Naive thymus-derived CD8-positive, alpha-beta T cell (primary cell): ENCODE data around the gene ST6GAL1. TPM values are rescaled to one million over a fixed set of nuclear protein-coding genes. Genes with fewer than 3 reads are reported as not detected.

Experiments
- ATAC-seq, 2 donors: fragments of 150-1000 bp; cut with Tn5 transposase in 1 of 2; sonication (Bioruptor Pico), chemical (Tn5 transposase) in 1 of 2; 1 replicate in 1 of 2; 2 replicates in 1 of 2; pipeline ENCODE4 v1.10.0; 2021; ENCODE audit warnings: mild to moderate bottlenecking in 2 of 2, moderate library complexity in 2 of 2
- POLR2A ChIA-PET: fragments of 350-600 bp; sonication (Branson Sonifier 250); formaldehyde crosslinking; loops from one replicate; lab custom pipeline; 2021; ENCODE audit warnings: antibody characterized with exemption; lab: Charles Lee
- DNase-seq, 10 donors: peaks; one replicate each; pipeline versions ENCODE4 v3.0.0 to v3.0.0-alpha.2; 2020 to 2022
- H3K27ac Mint-ChIP-seq, 10 donors: one replicate each; pipeline ENCODE4 v1.8.0; 2020 to 2022; ENCODE audit warnings: mild to moderate bottlenecking in 10 of 10, mixed read lengths in 10 of 10, moderate library complexity in 4 of 10, inconsistent platforms in 1 of 10
- H3K27me3 Mint-ChIP-seq, 5 donors: one replicate each; pipeline ENCODE4 v1.8.0; 2021 to 2022; ENCODE audit warnings: mixed read lengths in 5 of 5
- H3K36me3 Mint-ChIP-seq, 3 donors: one replicate each; pipeline ENCODE4 v1.8.0; 2020 to 2022; ENCODE audit warnings: mixed read lengths in 3 of 3, mild to moderate bottlenecking in 2 of 3, inconsistent platforms in 1 of 3
- H3K4me1 Mint-ChIP-seq, 4 donors: one replicate each; pipeline ENCODE4 v1.8.0; 2021 to 2022; ENCODE audit warnings: mixed read lengths in 4 of 4
- H3K4me3 Mint-ChIP-seq, 10 donors: one replicate each; pipeline ENCODE4 v1.8.0; 2020 to 2022; ENCODE audit warnings: mild to moderate bottlenecking in 10 of 10, mixed read lengths in 10 of 10, moderate library complexity in 6 of 10, inconsistent platforms in 1 of 10
- H3K9me3 Mint-ChIP-seq, 9 donors: one replicate each; pipeline ENCODE4 v1.8.0; 2020 to 2022; ENCODE audit warnings: mixed read lengths in 9 of 9, mild to moderate bottlenecking in 3 of 9, inconsistent platforms in 1 of 9, moderate library complexity in 1 of 9
- polyA plus RNA-seq, 3 donors: library from polyadenylated mRNA; unstranded; fragments of 300-500 nt; fragmentation: Illumina TruSeq; gene quantifications; one replicate each; pipeline ENCODE4 v1.2.3, GENCODE V29; 2021
- total RNA-seq, 8 experiments: library from RNA in 2 of 8; stranded (reverse) in 2 of 8; gene quantifications; one replicate each; pipeline ENCODE4 v1.2.3 and lab custom pipeline; 2021 to 2026

Gene ST6GAL1
- total and polyA plus RNA-seq, 5 experiments from 2014 or later = 139 to 250 (median 223) TPM

- Mint-ChIP-seq H3K4me1 (peaks cover 44 to 86% (median 77%) of the 10 kb centered on the region in 4 donors), H3K4me3 (peak overlapping the region in 6 of 10 donors; percentile 13 to 87 (median 50)), H3K27me3 (no peaks in the 10 kb centered on the region), H3K36me3 (peaks cover 5 to 93% (median 28%) of the 10 kb centered on the region in 3 donors), H3K9me3 (peaks cover 0 to 3% (median 0%) of the 10 kb centered on the region in 9 donors), H3K27ac (peak overlapping the region in 9 of 10 donors; percentile 50 to 95 (median 82))
- DNase-seq (no peak), ATAC-seq (no peak)
- POLR2A ChIA-PET = interaction anchor here (0.8 kb wide), 1 partner anchor 23 kb away, joined by 3 read pairs; no protein-coding TSS in a partner anchor
Measured at GRCh38 chr3:187062526-187063177, 132.3 kb downstream of the ST6GAL1 start.

DNA sequence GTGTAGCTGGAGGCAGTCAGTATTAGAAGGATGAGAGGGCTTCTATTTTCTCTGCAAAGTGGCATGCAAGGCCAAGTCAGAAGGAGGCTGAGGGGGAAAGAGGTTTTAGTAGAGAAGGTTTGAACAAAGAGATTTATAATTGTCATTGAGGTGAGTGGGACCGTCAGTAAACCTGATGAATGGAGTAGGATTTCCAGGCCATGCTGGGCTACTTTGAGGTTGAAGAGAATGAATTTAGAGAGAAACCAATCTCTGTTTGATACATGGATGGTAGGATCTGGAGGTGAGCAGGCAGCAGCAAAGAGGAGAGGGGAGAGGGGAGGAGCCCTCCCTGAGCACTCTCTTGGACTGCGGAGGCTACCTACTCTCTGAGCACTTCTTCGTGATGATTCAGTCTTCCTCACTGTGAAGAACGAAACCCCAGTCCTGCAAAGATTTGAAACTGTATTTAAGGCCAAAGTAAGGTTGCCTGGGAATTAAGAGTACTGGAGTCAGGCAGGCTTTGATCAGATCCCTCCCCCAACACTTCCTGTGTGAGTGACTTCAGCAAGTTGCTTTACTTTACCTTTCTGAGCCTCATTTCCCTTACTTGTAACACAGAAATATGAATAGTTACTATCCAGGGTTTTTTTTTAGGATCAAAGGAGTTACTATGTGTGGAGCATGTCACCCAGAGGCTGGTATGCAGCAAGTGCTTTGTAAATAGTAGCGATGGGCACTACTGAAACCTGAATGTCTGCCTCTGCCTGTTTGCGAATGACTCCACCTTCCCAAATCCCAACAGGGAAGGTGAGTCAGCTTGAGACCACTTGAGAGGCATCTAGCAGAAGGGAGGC, 133.2 kb downstream of the ST6GAL1 start:
- Mint-ChIP-seq H3K4me3 (peak overlapping the region in 9 of 10 donors; percentile 13 to 87 (median 44)), H3K4me1 (peaks cover 44 to 89% (median 78%) of the 10 kb centered on the region in 4 donors), H3K27me3 (no peaks in the 10 kb centered on the region), H3K36me3 (peaks cover 5 to 92% (median 24%) of the 10 kb centered on the region in 3 donors), H3K27ac (peak overlapping the region; percentile 50 to 95 (median 84)), H3K9me3 (peaks cover 0 to 2% (median 0%) of the 10 kb centered on the region in 9 donors)
- DNase-seq (peak in 4 of 10 donors; percentile 9 to 34 (median 22)), ATAC-seq (peak; percentile 52 to 56)
- POLR2A ChIA-PET = interaction anchor here (0.8 kb wide), 1 partner anchor 24 kb away, joined by 3 read pairs; no protein-coding TSS in a partner anchor

GRCh38 chr3:187064210-187065115, 134.1 kb downstream of the ST6GAL1 start:
- H3K36me3 Mint-ChIP-seq = peaks cover under 1 to 92% (median 23%) of the 10 kb centered on the region in 3 donors
- peaks cover 39 to 89% (median 76%) of the 10 kb centered on the region in 4 donors for H3K4me1 Mint-ChIP-seq
- peak overlapping the region in 7 of 10 donors; percentile 11 to 55 (median 43) for H3K4me3 Mint-ChIP-seq
- POLR2A ChIA-PET = interaction anchor here (0.6 to 1.3 kb wide), 4 partner anchors 37 to 155 kb away, joined by 3 to 5 read pairs (median 3); no protein-coding TSS in a partner anchor
- peak overlapping the region; percentile 76 to 95 (median 87) for H3K27ac Mint-ChIP-seq
- H3K27me3 Mint-ChIP-seq = no peaks in the 10 kb centered on the region
- DNase-seq = no peak
- no peak for ATAC-seq
- H3K9me3 Mint-ChIP-seq = no peaks in the 10 kb centered on the region

GRCh38 chr3:187066228-187066995, 136.1 kb downstream of the ST6GAL1 start:
- Mint-ChIP-seq H3K4me3 (peak overlapping the region in 6 of 10 donors; percentile 23 to 57 (median 40)), H3K4me1 (peaks cover 40 to 85% (median 76%) of the 10 kb centered on the region in 4 donors), H3K27ac (peak overlapping the region; percentile 79 to 95 (median 90)), H3K36me3 (peaks cover 6 to 92% (median 24%) of the 10 kb centered on the region in 3 donors), H3K9me3 (peaks cover 0 to 3% (median 0%) of the 10 kb centered on the region in 9 donors), H3K27me3 (no peaks in the 10 kb centered on the region)
- POLR2A ChIA-PET = interaction anchor here (0.5 to 2.7 kb wide), 8 partner anchors 9 to 135 kb away, joined by 3 to 19 read pairs (median 4); partner anchors contain the start of gene ST6GAL1
- ATAC-seq = peak; percentile 81 to 89
- peak in 9 of 10 donors; percentile 12 to 81 (median 54) for DNase-seq

GRCh38 chr3:187068787-187069186, 138.5 kb downstream of the ST6GAL1 start:
- no peak for DNase-seq
- POLR2A ChIA-PET = interaction anchor here (0.6 to 1.6 kb wide), 3 partner anchors 20 to 159 kb away, joined by 3 to 6 read pairs (median 3); no protein-coding TSS in a partner anchor
- Mint-ChIP-seq H3K4me3 (no peak overlapping the region), H3K36me3 (peaks cover 6 to 92% (median 26%) of the 10 kb centered on the region in 3 donors), H3K27ac (peak overlapping the region in 8 of 10 donors; percentile 63 to 93 (median 74)), H3K27me3 (no peaks in the 10 kb centered on the region), H3K9me3 (peaks cover 0 to 3% (median 0%) of the 10 kb centered on the region in 9 donors), H3K4me1 (peaks cover 29 to 76% (median 65%) of the 10 kb centered on the region in 4 donors)
- no peak for ATAC-seq

DNA sequence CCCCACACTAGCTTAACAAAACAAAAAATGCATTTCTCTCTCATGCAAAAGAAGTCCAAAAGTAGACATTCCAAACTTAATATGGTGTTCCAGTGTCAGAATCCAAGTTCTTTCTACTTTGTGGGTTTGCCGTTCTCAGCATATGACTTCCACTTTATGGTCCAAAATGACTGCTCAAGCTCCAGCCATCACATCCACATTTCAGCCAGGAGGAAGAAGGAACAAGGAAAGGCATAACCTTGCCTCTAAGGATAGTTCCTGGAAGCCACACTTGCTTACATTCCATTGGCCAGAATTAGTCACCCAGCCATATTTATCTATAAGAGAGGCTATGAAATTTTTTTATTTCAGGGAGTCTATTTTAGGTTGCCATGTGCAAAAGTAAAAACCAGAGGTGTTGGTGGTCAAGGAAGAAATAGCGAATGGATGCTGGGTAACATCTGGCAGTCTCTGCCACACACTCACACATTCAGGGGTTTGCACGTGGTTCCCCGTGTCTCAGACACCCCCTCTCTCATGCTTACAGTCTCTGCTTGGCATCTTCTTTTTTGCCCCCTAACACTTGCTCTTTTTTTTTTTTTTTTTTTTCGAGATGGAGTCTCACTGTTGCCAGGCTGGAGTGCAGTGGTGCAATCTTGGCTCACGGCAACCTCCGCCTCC, 139.7 kb downstream of the ST6GAL1 start:
- Mint-ChIP-seq H3K9me3 (peaks cover 0 to 3% (median 0%) of the 10 kb centered on the region in 9 donors), H3K27me3 (no peaks in the 10 kb centered on the region), H3K27ac (peak overlapping the region; percentile 47 to 93 (median 74)), H3K36me3 (peaks cover 6 to 93% (median 25%) of the 10 kb centered on the region in 3 donors), H3K4me3 (no peak overlapping the region), H3K4me1 (peaks cover 26 to 67% (median 55%) of the 10 kb centered on the region in 4 donors)
- DNase-seq = no peak
- no peak for ATAC-seq
- POLR2A ChIA-PET = interaction anchor here (0.6 to 1.6 kb wide), 4 partner anchors 21 to 161 kb away, joined by 3 to 6 read pairs (median 4); no protein-coding TSS in a partner anchor

- Mint-ChIP-seq H3K27me3 (no peaks in the 10 kb centered on the region), H3K36me3 (peaks cover 6 to 98% (median 28%) of the 10 kb centered on the region in 3 donors), H3K9me3 (peaks cover 0 to 3% (median 0%) of the 10 kb centered on the region in 9 donors), H3K4me3 (no peak overlapping the region), H3K4me1 (peaks cover 21 to 49% (median 43%) of the 10 kb centered on the region in 4 donors), H3K27ac (peak overlapping the region in 9 of 10 donors; percentile 47 to 73 (median 58))
- DNase-seq (no peak), ATAC-seq (no peak)
- POLR2A ChIA-PET = interaction anchor here (0.7 kb wide), 1 partner anchor 24 kb away, joined by 3 read pairs; no protein-coding TSS in a partner anchor
Measured at GRCh38 chr3:187072102-187072501, 141.8 kb downstream of the ST6GAL1 start.

GRCh38 chr3:187072511-187072910, 142.2 kb downstream of the ST6GAL1 start:
- ATAC-seq (no peak), DNase-seq (no peak)
- Mint-ChIP-seq H3K36me3 (peaks cover 6 to 97% (median 28%) of the 10 kb centered on the region in 3 donors), H3K9me3 (peaks cover 0 to 3% (median 0%) of the 10 kb centered on the region in 9 donors), H3K27me3 (no peaks in the 10 kb centered on the region), H3K4me3 (no peak overlapping the region), H3K4me1 (peaks cover 22 to 45% (median 42%) of the 10 kb centered on the region in 4 donors), H3K27ac (peak overlapping the region in 9 of 10 donors; percentile 43 to 73 (median 58))
- POLR2A ChIA-PET = interaction anchor here (0.7 kb wide), 1 partner anchor 23 kb away, joined by 3 read pairs; no protein-coding TSS in a partner anchor

DNA sequence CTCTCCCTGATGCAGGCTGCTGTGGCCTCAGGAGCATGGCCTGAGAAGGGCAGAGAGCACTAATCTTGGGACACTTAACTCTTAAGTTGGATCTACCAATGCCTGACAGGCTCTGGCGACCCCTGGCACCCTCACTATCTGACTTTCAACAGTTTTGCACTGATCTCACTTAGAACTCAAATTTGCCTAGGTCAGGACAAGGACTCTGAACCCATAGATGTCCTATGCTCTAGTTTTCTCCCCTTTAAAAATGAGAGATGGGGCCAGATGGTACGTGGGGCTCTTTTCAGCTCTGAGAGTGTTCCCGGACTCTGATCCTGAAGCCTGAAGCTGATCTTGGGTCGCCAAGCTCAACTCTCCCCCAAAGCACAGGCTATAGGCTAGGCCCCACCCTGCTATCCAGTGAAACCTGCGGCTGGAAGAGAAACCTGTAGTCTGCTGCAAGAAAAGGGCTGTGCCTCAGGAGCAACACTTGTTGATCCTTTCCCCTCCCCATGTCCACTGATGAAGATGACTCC, 143.3 kb downstream of the ST6GAL1 start:
- peaks cover 23 to 42% (median 34%) of the 10 kb centered on the region in 4 donors for H3K4me1 Mint-ChIP-seq
- peak overlapping the region in 9 of 10 donors; percentile 4 to 83 (median 64) for H3K27ac Mint-ChIP-seq
- H3K9me3 Mint-ChIP-seq = peaks cover 0 to 3% (median 0%) of the 10 kb centered on the region in 9 donors
- H3K27me3 Mint-ChIP-seq = no peaks in the 10 kb centered on the region
- H3K4me3 Mint-ChIP-seq = no peak overlapping the region
- peaks cover 6 to 97% (median 26%) of the 10 kb centered on the region in 3 donors for H3K36me3 Mint-ChIP-seq
- POLR2A ChIA-PET = no interaction called here
- DNase-seq = no peak
- no peak for ATAC-seq

DNA sequence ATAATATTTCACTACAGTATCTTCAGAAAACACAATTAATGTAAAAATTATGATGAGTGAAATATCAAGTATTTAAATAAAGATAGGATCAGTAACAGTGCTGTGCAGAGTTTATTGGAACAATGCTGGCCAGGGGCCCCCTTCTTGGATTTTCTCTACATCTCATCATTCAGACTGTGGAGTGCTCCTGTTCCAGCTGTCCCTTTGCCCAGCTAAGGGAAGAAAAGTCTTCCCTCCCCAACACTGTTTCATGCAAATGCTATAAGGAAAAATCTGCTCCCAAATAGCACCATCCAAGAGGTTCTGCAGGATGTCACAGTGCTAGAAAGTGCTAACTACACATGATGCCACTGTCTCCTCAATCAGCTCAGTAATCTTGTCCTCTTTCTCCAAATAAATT, 144.5 kb downstream of the ST6GAL1 start:
- peaks cover 0 to under 1% (median 0%) of the 10 kb centered on the region in 9 donors for H3K9me3 Mint-ChIP-seq

More for the DNA sequence above, 144.5 kb downstream of the ST6GAL1 start:
- DNase-seq (no peak), ATAC-seq (no peak)
- H3K4me3 Mint-ChIP-seq = no peak overlapping the region
- no peaks in the 10 kb centered on the region for H3K27me3 Mint-ChIP-seq
- peaks cover 18 to 30% (median 25%) of the 10 kb centered on the region in 4 donors for H3K4me1 Mint-ChIP-seq
- peaks cover 1 to 93% (median 16%) of the 10 kb centered on the region in 3 donors for H3K36me3 Mint-ChIP-seq
- peak overlapping the region in 8 of 10 donors; percentile 35 to 83 (median 74) for H3K27ac Mint-ChIP-seq
- POLR2A ChIA-PET = interaction anchor here (0.6 to 1.1 kb wide), 3 partner anchors 9 to 90 kb away, joined by 3 to 5 read pairs (median 4); no protein-coding TSS in a partner anchor
